ENCODE data around the gene PTBP3. TPM values are rescaled to one million over a fixed set of nuclear protein-coding genes. Genes with fewer than 3 reads are reported as not detected.
"Not testable (repeated sequence)": the region's sequence is repeated elsewhere in the genome, so short reads cannot be mapped to it uniquely, and the experiment has no call there.

The PTBP3 gene
- total RNA-seq, 1 experiment from 2014 or later = 68.8 TPM

- DNase-seq (ENCODE audit: low read depth) = no peak
These were observed 126.0 kb downstream of the PTBP3 start for GRCh38 chr9:112207451-112207850.

GRCh38 chr9:112203536-112203935, 129.9 kb downstream of the PTBP3 start:
- DNase-seq (ENCODE audit: low read depth) = peak; percentile 41

- no peak for DNase-seq (ENCODE audit: low read depth)
These were observed 132.7 kb downstream of the PTBP3 start for GRCh38 chr9:112200711-112201110.

GRCh38 chr9:112198646-112199045, 134.8 kb downstream of the PTBP3 start:
- no peak for DNase-seq (ENCODE audit: low read depth)

- no peak for DNase-seq (ENCODE audit: low read depth)
These were observed 138.4 kb downstream of the PTBP3 start for GRCh38 chr9:112194969-112195431.

GRCh38 chr9:112193572-112194288, 139.7 kb downstream of the PTBP3 start:
- DNase-seq (ENCODE audit: low read depth) = no peak

GRCh38 chr9:112190320-112190719, 143.1 kb downstream of the PTBP3 start:
- DNase-seq (ENCODE audit: low read depth) = not testable (repeated sequence)

- DNase-seq (ENCODE audit: low read depth) = no peak
These were observed 144.5 kb downstream of the PTBP3 start for GRCh38 chr9:112188884-112189283.

GRCh38 chr9:112187404-112187803, 146.0 kb downstream of the PTBP3 start:
- DNase-seq (ENCODE audit: low read depth) = no peak

- DNase-seq (ENCODE audit: low read depth) = no peak
These were observed 146.7 kb downstream of the PTBP3 start for GRCh38 chr9:112186695-112187094.

GRCh38 chr9:112184946-112185345, 148.5 kb downstream of the PTBP3 start:
- DNase-seq (ENCODE audit: low read depth) = no peak

GRCh38 chr9:112184221-112184620, 149.2 kb downstream of the PTBP3 start:
- DNase-seq (ENCODE audit: low read depth) = no peak

- DNase-seq (ENCODE audit: low read depth) = peak; percentile 74
These were observed 153.0 kb downstream of the PTBP3 start for GRCh38 chr9:112180387-112180881.

- DNase-seq (ENCODE audit: low read depth) = no peak
These were observed 153.6 kb downstream of the PTBP3 start for GRCh38 chr9:112179816-112180215.

GRCh38 chr9:112176524-112176923, 156.9 kb downstream of the PTBP3 start:
- DNase-seq (ENCODE audit: low read depth) = no peak

- no peak for DNase-seq (ENCODE audit: low read depth)
These were observed 157.6 kb downstream of the PTBP3 start for GRCh38 chr9:112175796-112176315.

- peak; percentile 45 for DNase-seq (ENCODE audit: low read depth)
These were observed 158.2 kb downstream of the PTBP3 start, which contains the start of gene SUSD1 for GRCh38 chr9:112174965-112175795. TSS of gene SUSD1 (minus strand) at chr9:112175297. CDS start at chr9:112175235, 62 bp downstream.

GRCh38 chr9:112174222-112174964, 159.0 kb downstream of the PTBP3 start:
- peak; percentile 88 for DNase-seq (ENCODE audit: low read depth)

- DNase-seq (ENCODE audit: low read depth) = no peak
These were observed 159.8 kb downstream of the PTBP3 start for GRCh38 chr9:112173489-112174221.

- no peak for DNase-seq (ENCODE audit: low read depth)
These were observed 162.5 kb downstream of the PTBP3 start for GRCh38 chr9:112170968-112171367.

- DNase-seq (ENCODE audit: low read depth) = no peak
These were observed 163.2 kb downstream of the PTBP3 start for GRCh38 chr9:112170235-112170634.
